T follicular helper cell (primary cell): ENCODE measurements around the gene MT1F.

Source experiments
- DNase-seq: peaks from one replicate; pipeline ENCODE4 v3.0.0-alpha.2; 2020; ENCODE audit warnings: low read depth

The MT1F gene

DNA sequence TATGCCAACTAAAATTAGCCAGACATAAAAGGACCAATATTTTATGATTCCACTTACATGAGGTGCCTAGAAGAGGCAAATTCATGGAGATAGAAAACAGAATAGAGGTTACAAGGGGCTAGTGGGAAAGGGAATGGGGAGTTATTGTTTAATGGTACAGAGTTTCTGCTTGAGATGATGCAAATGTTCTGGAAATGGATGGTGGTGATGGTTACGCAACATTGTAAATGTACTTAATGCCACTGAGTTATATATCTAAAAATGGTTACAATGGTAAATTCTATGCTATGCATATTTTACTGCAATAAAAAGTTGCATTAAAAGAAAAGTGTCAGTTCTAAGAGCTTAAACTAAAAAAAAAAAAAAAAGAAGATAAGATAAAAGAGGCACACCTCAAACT lies 42.4 kb downstream of the MT1F start:
- no peak for DNase-seq

- DNase-seq: no peak
These were observed 42.9 kb downstream of the MT1F start for GRCh38 chr16:56700631-56701030.

DNA sequence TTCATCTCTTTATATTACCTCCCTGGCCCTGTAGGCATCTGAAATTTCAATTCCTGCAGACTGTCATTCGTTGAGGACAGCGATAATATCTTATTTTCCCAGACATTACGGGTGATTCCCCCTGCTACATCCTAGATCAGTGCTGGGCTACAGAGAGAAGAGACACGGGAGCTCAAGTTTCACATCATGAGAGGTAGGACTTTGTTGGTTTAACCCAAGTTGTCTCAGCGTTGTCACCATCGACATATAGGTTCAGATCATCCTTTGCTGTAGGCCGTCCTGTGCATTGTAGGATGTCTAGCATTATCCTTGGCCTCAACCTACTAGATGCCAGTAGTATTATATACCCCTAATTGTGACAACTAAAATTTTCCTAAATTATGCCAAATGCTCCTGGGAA lies 43.8 kb downstream of the MT1F start:
- DNase-seq: no peak

GRCh38 chr16:56702836-56703235 lies 45.1 kb downstream of the MT1F start:
- no peak for DNase-seq
